Fibroblast of lung (primary cell): ENCODE results near the gene SUN3.
"Not testable (repeated sequence)": the region's sequence is repeated elsewhere in the genome, so short reads cannot be mapped to it uniquely, and the experiment has no call there.

Experiments used
- EZH2 ChIP-seq: IDR thresholded peaks from 2 replicates; pipeline ENCODE4 v1.5.1; 2012; ENCODE audit warnings: low read length, control low read depth, mild to moderate bottlenecking; ENCODE audit errors: missing control alignments
- TF ChIP-seq, protein P1 (sequence below), 2 donors: IDR thresholded peaks in 1 of 2; conservative IDR thresholded peaks in 1 of 2; 1 replicate in 1 of 2; 2 replicates in 1 of 2; pipeline ENCODE4 v1.5.1; 2011 to 2012; ENCODE audit warnings: low read length in 2 of 2, control low read depth in 1 of 2, inconsistent platforms in 1 of 2, low read depth in 1 of 2, mild to moderate bottlenecking in 1 of 2

DNA sequence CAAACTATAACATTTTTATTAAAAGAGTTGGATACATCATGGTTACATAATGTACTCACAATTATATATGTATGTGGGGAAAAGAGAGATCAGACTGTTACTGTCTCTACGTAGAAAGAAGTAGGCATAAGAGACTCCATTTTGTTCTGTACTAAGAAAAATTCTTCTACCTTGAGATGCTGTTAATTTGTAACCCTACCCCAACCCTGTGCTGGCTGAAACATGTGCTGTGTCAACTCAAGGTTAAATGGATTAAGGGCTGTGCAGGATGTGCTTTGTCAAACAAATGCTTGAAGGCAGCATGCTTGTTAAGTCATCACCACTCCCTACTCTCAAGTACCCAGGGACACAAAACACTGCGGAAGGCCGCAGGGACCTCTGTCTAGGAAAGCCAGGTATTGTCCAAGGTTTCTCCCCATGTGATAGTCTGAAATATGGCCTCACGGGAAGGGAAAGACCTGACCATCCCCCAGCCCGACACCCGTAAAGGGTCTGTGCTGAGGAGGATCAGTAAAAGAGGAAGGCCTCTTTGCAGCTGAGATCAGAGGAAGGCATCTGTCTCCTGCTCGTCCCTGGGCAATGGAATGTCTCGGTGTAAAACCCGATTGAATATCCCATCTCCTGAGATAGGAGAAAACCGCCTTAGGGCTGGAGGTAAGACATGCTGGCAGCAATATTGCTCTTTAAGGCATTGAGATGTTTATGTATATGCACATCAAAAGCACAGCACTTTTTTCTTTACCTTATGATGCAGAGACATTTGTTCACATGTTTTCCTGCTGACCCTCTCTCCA lies 39.1 kb downstream of the SUN3 start:
- TF ChIP-seq, protein P1, sequence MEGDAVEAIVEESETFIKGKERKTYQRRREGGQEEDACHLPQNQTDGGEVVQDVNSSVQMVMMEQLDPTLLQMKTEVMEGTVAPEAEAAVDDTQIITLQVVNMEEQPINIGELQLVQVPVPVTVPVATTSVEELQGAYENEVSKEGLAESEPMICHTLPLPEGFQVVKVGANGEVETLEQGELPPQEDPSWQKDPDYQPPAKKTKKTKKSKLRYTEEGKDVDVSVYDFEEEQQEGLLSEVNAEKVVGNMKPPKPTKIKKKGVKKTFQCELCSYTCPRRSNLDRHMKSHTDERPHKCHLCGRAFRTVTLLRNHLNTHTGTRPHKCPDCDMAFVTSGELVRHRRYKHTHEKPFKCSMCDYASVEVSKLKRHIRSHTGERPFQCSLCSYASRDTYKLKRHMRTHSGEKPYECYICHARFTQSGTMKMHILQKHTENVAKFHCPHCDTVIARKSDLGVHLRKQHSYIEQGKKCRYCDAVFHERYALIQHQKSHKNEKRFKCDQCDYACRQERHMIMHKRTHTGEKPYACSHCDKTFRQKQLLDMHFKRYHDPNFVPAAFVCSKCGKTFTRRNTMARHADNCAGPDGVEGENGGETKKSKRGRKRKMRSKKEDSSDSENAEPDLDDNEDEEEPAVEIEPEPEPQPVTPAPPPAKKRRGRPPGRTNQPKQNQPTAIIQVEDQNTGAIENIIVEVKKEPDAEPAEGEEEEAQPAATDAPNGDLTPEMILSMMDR (conservative IDR thresholded peaks at IDR 0.05 in 1 of 2, IDR thresholded peaks at IDR 0.05 in 1 of 2; ENCODE audit: low read depth in 1 of 2, low read length in 2 of 2) = not testable (repeated sequence)
- not testable (repeated sequence) for TF ChIP-seq EZH2
